Progenitor cell of endocrine pancreas (in vitro differentiated cells): ENCODE measurements around the gene PTPRB. TPM values are rescaled to one million over a fixed set of nuclear protein-coding genes. Genes with fewer than 3 reads are reported as not detected.
A peak's percentile ranks its signal among the peaks of the same experiment; 100 is the strongest.

Source experiments
- DNase-seq: peaks from one replicate; pipeline ENCODE4 v3.0.0; 2021; ENCODE audit warnings: low spot score; ENCODE audit not compliant: unreplicated experiment
- H3K27ac Mint-ChIP-seq: 2 replicates; pipeline ENCODE4 v1.8.0; 2021; ENCODE audit warnings: mild to moderate bottlenecking, moderate library complexity, mixed read lengths
- H3K27me3 Mint-ChIP-seq: 2 replicates; pipeline ENCODE4 v1.8.0; 2021; ENCODE audit warnings: mixed read lengths
- H3K36me3 Mint-ChIP-seq: 2 replicates; pipeline ENCODE4 v1.8.0; 2022; ENCODE audit warnings: mixed read lengths; ENCODE audit not compliant: insufficient read depth
- H3K4me1 Mint-ChIP-seq: 2 replicates; pipeline ENCODE4 v1.8.0; 2021; ENCODE audit warnings: low read depth, mixed read lengths
- H3K4me3 Mint-ChIP-seq: 2 replicates; pipeline ENCODE4 v1.8.0; 2021; ENCODE audit warnings: low read depth, mild to moderate bottlenecking, moderate library complexity, mixed read lengths
- H3K9me3 Mint-ChIP-seq: 2 replicates; pipeline ENCODE4 v1.8.0; 2021; ENCODE audit warnings: low read depth, mixed read lengths
- CTCF ChIP-seq: fragments of 200-600 bp; sonication (generic); IDR thresholded peaks from one replicate; pipeline ENCODE4 v1.5.0; 2021; ENCODE audit warnings: antibody characterized with exemption, mild to moderate bottlenecking; ENCODE audit not compliant: unreplicated experiment
- total RNA-seq: library from RNA; stranded (reverse); gene quantifications from 2 replicates; pipeline ENCODE4 v1.2.1, GENCODE V29; 2021

PTPRB gene
- total RNA-seq, 1 donor from 2014 or later: 0.38 TPM

- no peak for DNase-seq
- Mint-ChIP-seq H3K27ac (no peak overlapping the region), H3K36me3 (no peaks in the 10 kb centered on the region), H3K27me3 (no peaks in the 10 kb centered on the region), H3K4me3 (no peak overlapping the region), H3K4me1 (no peaks in the 10 kb centered on the region), H3K9me3 (peaks cover 11% of the 10 kb centered on the region)
- no peak for TF ChIP-seq CTCF
These were observed 52.9 kb downstream of the PTPRB start for GRCh38 chr12:70584332-70584731.

- TF ChIP-seq CTCF: no peak
- no peak overlapping the region for H3K4me3 Mint-ChIP-seq
- peaks cover 11% of the 10 kb centered on the region for H3K9me3 Mint-ChIP-seq
- no peak for DNase-seq
- no peaks in the 10 kb centered on the region for H3K36me3 Mint-ChIP-seq
- no peaks in the 10 kb centered on the region for H3K4me1 Mint-ChIP-seq
- H3K27ac Mint-ChIP-seq: no peak overlapping the region
- no peaks in the 10 kb centered on the region for H3K27me3 Mint-ChIP-seq
These were observed 54.0 kb downstream of the PTPRB start for GRCh38 chr12:70583251-70583650.

GRCh38 chr12:70581208-70581607 is 56.0 kb downstream of the PTPRB start:
- Mint-ChIP-seq H3K27ac (no peak overlapping the region), H3K9me3 (peaks cover 11% of the 10 kb centered on the region), H3K4me1 (no peaks in the 10 kb centered on the region)

GRCh38 chr12:70577283-70577634 is 60.0 kb downstream of the PTPRB start:
- Mint-ChIP-seq H3K9me3 (no peaks in the 10 kb centered on the region), H3K36me3 (no peaks in the 10 kb centered on the region), H3K27ac (no peak overlapping the region), H3K4me1 (no peaks in the 10 kb centered on the region), H3K4me3 (no peak overlapping the region), H3K27me3 (no peaks in the 10 kb centered on the region)
- TF ChIP-seq CTCF: no peak
- DNase-seq: no peak

More at GRCh38 chr12:70581208-70581607, 56.0 kb downstream of the PTPRB start:
- Mint-ChIP-seq H3K27me3 (no peaks in the 10 kb centered on the region), H3K4me3 (no peak overlapping the region), H3K36me3 (no peaks in the 10 kb centered on the region)
- DNase-seq: no peak
- TF ChIP-seq CTCF: no peak

- H3K4me1 Mint-ChIP-seq: no peaks in the 10 kb centered on the region
- H3K36me3 Mint-ChIP-seq: no peaks in the 10 kb centered on the region
- no peaks in the 10 kb centered on the region for H3K9me3 Mint-ChIP-seq
- no peaks in the 10 kb centered on the region for H3K27me3 Mint-ChIP-seq
- H3K4me3 Mint-ChIP-seq: no peak overlapping the region
- peak; percentile 89 for TF ChIP-seq CTCF
- no peak for DNase-seq
- no peak overlapping the region for H3K27ac Mint-ChIP-seq
These were observed 60.6 kb downstream of the PTPRB start for GRCh38 chr12:70576341-70577282.
